RPMI7951 (cell line): ENCODE results near the gene GABRA4. TPM values are rescaled to one million over a fixed set of nuclear protein-coding genes. Genes with fewer than 3 reads are reported as not detected.

ENCODE experiments used
- DNase-seq: peaks from one replicate; pipeline ENCODE4 v3.0.0-alpha.2; 2012; ENCODE audit warnings: low read depth
- total RNA-seq: library from RNA; depleted of rRNA; stranded (reverse); fragments of >200 nt; shearing (Covaris generic); gene quantifications from 2 replicates; pipeline ENCODE4 v1.2.3, GENCODE V29; 2014; rRNA removed

Gene GABRA4
- total RNA-seq, 1 experiment from 2014 or later, result not detected

DNA sequence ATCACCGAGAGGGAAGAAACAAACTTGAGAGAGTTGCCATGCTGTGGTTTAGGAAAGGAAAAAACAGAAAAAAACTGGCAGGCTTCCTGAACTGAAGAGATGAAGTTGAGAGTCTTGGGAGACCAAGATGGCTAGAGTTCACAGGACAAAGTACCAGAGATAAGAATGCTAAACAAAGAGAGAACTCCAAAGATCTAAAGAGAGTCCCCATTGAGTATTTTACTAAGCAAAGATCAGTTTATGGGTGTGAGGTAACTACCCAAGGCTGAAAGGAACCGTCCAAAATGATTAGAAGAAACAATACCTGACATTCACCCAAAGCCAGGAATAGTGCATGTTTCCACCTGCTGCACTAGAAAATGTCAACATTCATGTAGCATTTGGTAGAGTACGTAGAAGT lies 62.5 kb downstream of the GABRA4 start:
- no peak for DNase-seq

DNA sequence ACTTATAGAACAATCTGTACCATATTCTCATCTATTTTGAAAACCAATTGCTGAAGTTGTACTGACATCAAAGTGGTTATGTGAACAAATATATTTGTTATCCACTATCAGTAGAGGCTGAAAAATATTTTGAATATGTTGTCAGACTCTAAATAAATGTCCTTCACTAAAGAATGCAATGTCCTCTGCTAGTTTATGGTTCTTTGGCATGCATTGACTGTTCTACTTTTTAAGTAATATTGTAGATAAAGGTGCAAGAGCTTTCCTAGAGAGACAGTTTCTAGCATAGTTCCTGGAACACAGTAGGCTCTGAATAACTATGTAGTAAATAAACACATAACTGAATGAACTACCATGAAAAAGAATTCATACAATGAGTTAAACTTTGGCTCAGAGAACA lies 66.2 kb downstream of the GABRA4 start:
- no peak for DNase-seq

DNA sequence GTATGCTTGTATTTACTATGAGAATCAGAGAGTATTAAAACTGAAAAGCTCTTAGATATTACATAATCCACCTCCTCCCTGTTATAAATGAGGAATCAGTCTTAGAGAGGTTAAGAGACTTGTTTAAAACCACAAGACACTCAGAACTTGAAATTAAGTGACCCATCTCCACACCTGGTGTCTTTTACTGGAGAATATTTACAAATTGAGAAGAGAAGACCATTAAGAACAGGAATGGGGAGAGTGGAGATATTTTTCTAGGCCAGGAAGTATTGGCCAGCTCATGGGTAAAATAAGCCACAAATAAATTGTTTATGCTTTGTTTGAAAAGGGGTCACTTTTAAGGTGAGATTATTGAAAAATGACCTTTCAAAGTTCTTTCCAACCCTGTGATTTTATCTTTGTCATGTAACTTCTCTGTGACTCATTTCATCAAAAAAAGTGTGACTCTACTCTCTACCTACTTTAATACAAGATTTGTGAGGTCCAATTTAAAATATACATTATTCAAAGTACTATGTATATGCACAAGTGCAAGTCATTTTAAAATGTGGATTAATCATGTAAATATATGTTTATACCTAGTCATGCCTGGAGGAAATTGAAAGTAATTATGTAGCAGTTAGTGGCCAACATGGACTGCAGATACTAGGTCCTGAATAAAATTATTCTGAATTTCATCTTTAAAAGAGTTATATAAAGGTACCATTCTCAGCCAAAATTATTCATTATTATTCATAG lies 68.4 kb downstream of the GABRA4 start:
- no peak for DNase-seq

GRCh38 chr4:46922205-46922604 lies 71.2 kb downstream of the GABRA4 start:
- DNase-seq, result no peak

- no peak for DNase-seq
Observed at GRCh38 chr4:46909078-46909477, 84.3 kb downstream of the GABRA4 start, which contains the start of gene COX7B2. Gene COX7B2 (minus strand): TSS chr4:46909245. CDS start chr4:46735192, 174,053 bp downstream.

- DNase-seq, result no peak
Observed at GRCh38 chr4:46908148-46908547, 85.2 kb downstream of the GABRA4 start.

DNA sequence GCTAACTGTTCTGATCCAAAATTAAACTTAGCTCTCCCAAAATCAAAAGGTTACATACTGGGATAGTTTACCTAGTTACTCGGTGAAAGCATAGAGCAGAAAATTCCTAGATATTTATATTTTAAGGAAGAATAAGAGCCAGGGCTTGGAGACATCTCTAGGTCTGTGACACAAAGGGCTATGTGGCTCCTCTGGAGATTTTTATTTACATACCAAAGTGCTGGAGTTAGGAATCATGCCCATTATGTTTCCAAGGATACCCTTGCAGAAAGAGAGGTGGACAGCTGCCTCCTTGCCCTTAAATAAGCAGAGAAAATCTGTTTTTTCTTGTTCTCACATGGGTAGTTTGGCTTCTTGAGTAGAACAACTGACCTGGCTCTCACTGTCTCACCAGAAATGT lies 93.3 kb downstream of the GABRA4 start:
- no peak for DNase-seq

DNA sequence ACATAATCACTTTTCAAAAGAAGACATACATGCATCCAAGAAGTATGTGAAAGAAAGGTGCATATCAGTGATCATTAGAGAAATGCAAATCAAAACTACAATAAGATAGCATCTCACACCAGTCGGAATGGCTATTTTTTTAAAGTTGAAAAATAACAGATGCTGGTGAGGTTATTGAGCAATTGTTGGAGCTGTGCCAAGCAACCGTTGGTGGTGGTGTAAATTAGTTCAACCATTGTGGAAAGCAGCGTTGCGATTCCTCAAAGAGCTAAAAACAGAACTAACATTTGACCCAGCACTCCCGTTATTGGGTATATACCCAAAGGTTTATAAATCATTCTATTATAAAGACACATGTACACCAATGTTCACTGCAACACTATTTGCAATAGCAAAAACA lies 98.6 kb downstream of the GABRA4 start:
- DNase-seq, result no peak

- DNase-seq, result no peak
Observed at GRCh38 chr4:46890056-46890455, 103.3 kb downstream of the GABRA4 start.

GRCh38 chr4:46889410-46889809 lies 104.0 kb downstream of the GABRA4 start:
- no peak for DNase-seq

- no peak for DNase-seq
Observed at GRCh38 chr4:46886711-46887110, 106.7 kb downstream of the GABRA4 start.

GRCh38 chr4:46878641-46879040 lies 114.7 kb downstream of the GABRA4 start:
- DNase-seq, result no peak

- no peak for DNase-seq
Observed at GRCh38 chr4:46874811-46875210, 118.6 kb downstream of the GABRA4 start.

DNA sequence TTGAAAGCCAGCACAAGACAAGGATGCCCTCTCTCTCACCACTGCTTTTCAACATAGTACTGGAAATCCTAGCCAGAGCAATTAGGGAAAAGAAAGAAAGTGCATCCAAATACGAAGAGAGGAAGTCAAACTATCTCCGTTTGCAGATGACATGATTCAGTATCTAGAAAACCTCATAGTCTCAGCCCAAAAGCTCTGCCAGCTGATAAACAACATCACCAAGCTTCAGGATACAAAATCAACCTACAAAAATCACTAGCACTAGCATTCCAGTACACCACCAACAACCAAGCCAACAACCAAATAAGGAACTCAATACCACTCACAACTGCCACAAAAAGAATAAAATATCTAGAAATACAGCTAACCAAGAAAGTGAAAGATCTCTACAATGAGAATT lies 123.0 kb downstream of the GABRA4 start:
- no peak for DNase-seq

Other genes with a start within 250 kb of the GABRA4 start
- gene COX7B2, start 84.3 kb downstream of the GABRA4 start, total RNA-seq, result not detected in 2 replicates
- gene GABRB1, start 38.0 kb upstream of the GABRA4 start, total RNA-seq, result not detected in 2 replicates